Measurements from ENCODE around the gene FAM43B.

GRCh38 chr1:20571427-20571826, 19.1 kb downstream of the FAM43B start:
- TF ChIP-seq CTCF (IDR thresholded peaks at IDR 0.05) (no peak), POLR2A (IDR thresholded peaks at IDR 0.05) (no peak)
